HCT116 (cell line): ENCODE results near the gene PRXL2C. TPM values are rescaled to one million over a fixed set of nuclear protein-coding genes. Genes with fewer than 3 reads are reported as not detected.

Experiments
- ATAC-seq: fragments of 200-7000 bp; cut with Tn5 transposase; 2 replicates; pipeline ENCODE4 v1.9.1; 2020; ENCODE audit warnings: mild to moderate bottlenecking, moderate library complexity
- BruUV-seq: library from RNA; stranded (reverse); fragments of 400-500 nt; replicated peaks from 2 replicates; lab custom pipeline; 2021; lab: Mats Ljungman, UMichigan
- CTCF ChIA-PET: fragments of 300-600 bp; sonication (Branson Sonifier 250); formaldehyde crosslinking; loops from one replicate; lab custom pipeline; 2021; ENCODE audit warnings: antibody characterized with exemption; lab: Charles Lee
- POLR2A ChIA-PET: fragments of 300-600, 350-600 bp; sonication (Branson Sonifier 250); formaldehyde crosslinking; loops from one replicate; lab custom pipeline; 2021; ENCODE audit warnings: antibody characterized with exemption; lab: Charles Lee
- RAD21 ChIA-PET, 2 experiments: fragments of 300-600 bp; sonication (Branson Sonifier 250); formaldehyde crosslinking; loops; one replicate each; lab custom pipeline; 2023; ENCODE audit warnings: low total read pairs in 2 of 2; ENCODE audit not compliant: uncharacterized antibody in 2 of 2, unreplicated experiment in 2 of 2, low non-redundant PET in 1 of 2; lab: Charles Lee
- DNase-seq: peaks from one replicate; pipeline ENCODE4 v3.0.0-alpha.2; 2010; ENCODE audit warnings: low read depth, low spot score
- H2AFZ ChIP-seq: fragments of 200-600 bp; shearing (Covaris generic), sonication (generic); 2 replicates; pipeline ENCODE4 v1.6.1; 2017; ENCODE audit warnings: low read depth, mixed run types, mixed read lengths, antibody characterized with exemption, low read length; ENCODE audit not compliant: poor library complexity, severe bottlenecking
- H3K27ac ChIP-seq: 2 replicates; pipeline ENCODE4 v1.5.1; 2012; ENCODE audit warnings: low read depth, low read length
- H3K27me3 ChIP-seq: fragments of 200-600 bp; sonication (generic); 2 replicates; pipeline ENCODE4 v1.6.1; 2016; ENCODE audit warnings: mixed run types, low read length, mixed read lengths; ENCODE audit not compliant: insufficient read depth
- H3K36me3 ChIP-seq, 2 experiments: fragments of 200-500 bp in 1 of 2; fragments of 200-600 bp in 1 of 2; sonication (Bioruptor generic) in 1 of 2; sonication (generic) in 1 of 2; 2 replicates each; pipeline versions ENCODE4 v1.5.1 to v1.6.1; 2014 to 2016; ENCODE audit warnings: low read length in 2 of 2, inconsistent platforms in 1 of 2, mixed read lengths in 1 of 2, mixed run types in 1 of 2; ENCODE audit not compliant: insufficient read depth in 2 of 2, control insufficient read depth in 1 of 2
- H3K4me1 ChIP-seq, 2 experiments: fragments of 200-600 bp in 1 of 2; sonication (generic) in 1 of 2; 2 replicates each; pipeline versions ENCODE4 v1.5.1 to v1.6.1; 2012 to 2017; ENCODE audit warnings: low read length in 2 of 2, inconsistent platforms in 1 of 2, mild to moderate bottlenecking in 1 of 2, mixed read lengths in 1 of 2, mixed run types in 1 of 2, moderate library complexity in 1 of 2; ENCODE audit not compliant: insufficient read depth in 2 of 2, control insufficient read depth in 1 of 2
- H3K4me2 ChIP-seq: fragments of 200-600 bp; sonication (generic); 2 replicates; pipeline ENCODE4 v1.6.1; 2017; ENCODE audit warnings: mixed run types, low read length, mixed read lengths
- H3K4me3 ChIP-seq, 2 experiments: fragments of 200-600 bp in 1 of 2; sonication (generic) in 1 of 2; replicated peaks in 1 of 2; 2 replicates each; pipeline ENCODE4 v1.5.1; 2011 to 2016; ENCODE audit warnings: low read length in 2 of 2, control low read depth in 1 of 2, low read depth in 1 of 2, mild to moderate bottlenecking in 1 of 2, mixed read lengths in 1 of 2, mixed run types in 1 of 2
- H3K79me2 ChIP-seq: fragments of 200-600 bp; sonication (generic); 2 replicates; pipeline ENCODE4 v1.6.1; 2017; ENCODE audit warnings: mild to moderate bottlenecking, mixed run types, low read length, moderate library complexity, mixed read lengths; ENCODE audit not compliant: insufficient read depth
- H3K9ac ChIP-seq: fragments of 200-600 bp; sonication (generic); 2 replicates; pipeline ENCODE4 v1.6.1; 2016; ENCODE audit warnings: low read length, mixed read lengths
- H3K9me2 ChIP-seq: fragments of 200-600 bp; sonication (generic), shearing (Covaris generic); 2 replicates; pipeline ENCODE4 v1.6.1; 2017; ENCODE audit warnings: mixed run types, mild to moderate bottlenecking, moderate library complexity; ENCODE audit not compliant: insufficient read depth
- H3K9me3 ChIP-seq, 2 experiments: fragments of 200-500 bp in 1 of 2; fragments of 200-600 bp in 1 of 2; sonication (Bioruptor generic) in 1 of 2; sonication (generic) in 1 of 2; 2 replicates each; pipeline ENCODE4 v1.6.1; 2014 to 2017; ENCODE audit warnings: low read length in 2 of 2, mixed read lengths in 2 of 2, inconsistent platforms in 1 of 2, low read depth in 1 of 2, mild to moderate bottlenecking in 1 of 2, mixed run types in 1 of 2, moderate library complexity in 1 of 2; ENCODE audit not compliant: control insufficient read depth in 1 of 2, insufficient read depth in 1 of 2
- H4K20me1 ChIP-seq: fragments of 200-600 bp; sonication (generic), shearing (Covaris generic); 2 replicates; pipeline ENCODE4 v1.6.1; 2017; ENCODE audit warnings: mixed run types, mild to moderate bottlenecking, moderate library complexity; ENCODE audit not compliant: insufficient read depth
- ELF1 ChIP-seq: IDR thresholded peaks from 2 replicates; pipeline ENCODE4 v1.6.1; 2012; ENCODE audit warnings: low read depth, borderline replicate concordance
- EZH2 ChIP-seq: fragments of 200-600 bp; sonication (generic); IDR thresholded peaks from 2 replicates; pipeline ENCODE4 v1.6.1; 2017; ENCODE audit warnings: antibody characterized with exemption, mixed run types
- EZH2phosphoT487 ChIP-seq: fragments of 200-600 bp; IDR thresholded peaks from 2 replicates; pipeline ENCODE4 v1.6.1; 2018; ENCODE audit warnings: antibody characterized with exemption, borderline replicate concordance
- FOSL1 ChIP-seq: IDR thresholded peaks from 2 replicates; pipeline ENCODE4 v1.6.1; 2012; ENCODE audit warnings: low read depth
- JUND ChIP-seq: IDR thresholded peaks from 2 replicates; pipeline ENCODE4 v1.6.1; 2012
- SIN3A ChIP-seq: IDR thresholded peaks from 2 replicates; pipeline ENCODE4 v1.6.1; 2012; ENCODE audit warnings: low read depth
- SRF ChIP-seq: IDR thresholded peaks from 2 replicates; pipeline ENCODE4 v1.6.1; 2012; ENCODE audit warnings: low read depth
- ZNF274 ChIP-seq: fragments of 200-500 bp; sonication (Bioruptor generic); IDR thresholded peaks from 2 replicates; pipeline ENCODE4 v1.6.1; 2014; ENCODE audit warnings: mild to moderate bottlenecking, low read depth, low read length, inconsistent platforms
- intact Hi-C: fragments of 100-400 bp; cut with micrococcal nuclease; formaldehyde crosslinking; loops from 2 replicates; pipeline ENCODE4 v1.10.0; 2022
- total RNA-seq: library from RNA; stranded (reverse); gene quantifications from one replicate; pipeline ENCODE4 v1.2.1, GENCODE V29; 2021; ENCODE audit not compliant: unreplicated experiment
- TF ChIP-seq, protein P1 (sequence below): IDR thresholded peaks from 2 replicates; pipeline ENCODE4 v1.6.1; 2012
- TF ChIP-seq, protein P2 (sequence below), 3 experiments: fragments of 200-600 bp in 1 of 3; sonication (generic) in 1 of 3; IDR thresholded peaks in 2 of 3; conservative IDR thresholded peaks in 1 of 3; 2 replicates each; pipeline ENCODE4 v1.5.1; 2012 to 2017; ENCODE audit warnings: low read depth in 2 of 3, low read length in 2 of 3, antibody characterized with exemption in 1 of 3, borderline replicate concordance in 1 of 3, control low read depth in 1 of 3, mild to moderate bottlenecking in 1 of 3, mixed read lengths in 1 of 3, mixed run types in 1 of 3, moderate library complexity in 1 of 3; ENCODE audit not compliant: insufficient read depth in 1 of 3
- TF ChIP-seq, protein P3 (sequence below): IDR thresholded peaks from 2 replicates; pipeline ENCODE4 v1.6.1; 2011; ENCODE audit warnings: mild to moderate bottlenecking, low read length, moderate library complexity; ENCODE audit not compliant: insufficient replicate concordance; ENCODE audit errors: extremely low read depth
- TF ChIP-seq, protein P4 (sequence below): IDR thresholded peaks from 2 replicates; pipeline ENCODE4 v1.6.1; 2012; ENCODE audit warnings: low read depth
- TF ChIP-seq, protein P5 (sequence below): IDR thresholded peaks from 2 replicates; pipeline ENCODE4 v1.6.1; 2012

Gene PRXL2C
- total RNA-seq, 1 experiment from 2014 or later = 10.4 TPM

DNA sequence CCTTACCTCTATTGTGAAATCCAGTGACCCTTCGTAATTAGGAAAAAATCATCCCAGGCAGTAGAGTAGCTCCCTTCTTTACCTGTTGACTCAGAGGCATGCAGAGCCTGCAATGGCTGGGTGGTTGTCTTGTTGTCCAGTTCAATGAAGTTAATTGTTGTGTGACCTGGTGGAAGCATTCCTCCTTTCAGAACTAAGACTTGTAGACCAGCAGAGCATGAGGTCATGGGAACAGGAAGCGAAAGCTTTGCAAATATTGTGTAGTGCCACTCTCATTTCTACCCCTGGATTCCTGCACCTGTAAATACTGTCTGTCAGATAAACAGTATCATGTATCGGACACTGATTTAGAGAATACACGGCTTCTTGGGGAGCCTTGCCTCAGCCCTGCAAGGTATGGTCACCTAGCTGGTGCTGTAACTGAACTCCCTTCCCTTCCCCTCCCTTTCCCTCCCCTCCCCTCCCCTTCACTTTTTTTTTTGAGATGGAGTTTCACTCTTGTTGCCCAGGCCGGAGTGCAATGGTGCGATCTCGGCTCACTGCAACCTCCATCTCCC, 5.7 kb upstream of the PRXL2C start:
- Histone ChIP-seq H3K27me3 (no peaks in the 10 kb centered on the region), H3K9me3 (no peaks in the 10 kb centered on the region), H3K4me3 (no peak overlapping the region), H3K79me2 (no peaks in the 10 kb centered on the region), H3K9ac (no peak overlapping the region), H4K20me1 (no peaks in the 10 kb centered on the region), H3K9me2 (no peaks in the 10 kb centered on the region), H2AFZ (no peak overlapping the region), H3K27ac (no peak overlapping the region), H3K36me3 (no peaks in the 10 kb centered on the region), H3K4me1 (peaks cover 3 to 13% of the 10 kb centered on the region in 2 experiments; a peak in 3 of 4 replicates), H3K4me2 (no peak overlapping the region)
- CTCF ChIA-PET = no interaction called here
- POLR2A ChIA-PET = no interaction called here
- ATAC-seq = no peak
- DNase-seq = no peak
- TF ChIP-seq SRF (no peak), EZH2phosphoT487 (no peak), EZH2 (no peak), ELF1 (no peak), SIN3A (no peak), ZNF274 (no peak), JUND (no peak), FOSL1 (no peak)
- TF ChIP-seq, protein P1, sequence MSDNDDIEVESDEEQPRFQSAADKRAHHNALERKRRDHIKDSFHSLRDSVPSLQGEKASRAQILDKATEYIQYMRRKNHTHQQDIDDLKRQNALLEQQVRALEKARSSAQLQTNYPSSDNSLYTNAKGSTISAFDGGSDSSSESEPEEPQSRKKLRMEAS = no peak
- TF ChIP-seq, protein P2, sequence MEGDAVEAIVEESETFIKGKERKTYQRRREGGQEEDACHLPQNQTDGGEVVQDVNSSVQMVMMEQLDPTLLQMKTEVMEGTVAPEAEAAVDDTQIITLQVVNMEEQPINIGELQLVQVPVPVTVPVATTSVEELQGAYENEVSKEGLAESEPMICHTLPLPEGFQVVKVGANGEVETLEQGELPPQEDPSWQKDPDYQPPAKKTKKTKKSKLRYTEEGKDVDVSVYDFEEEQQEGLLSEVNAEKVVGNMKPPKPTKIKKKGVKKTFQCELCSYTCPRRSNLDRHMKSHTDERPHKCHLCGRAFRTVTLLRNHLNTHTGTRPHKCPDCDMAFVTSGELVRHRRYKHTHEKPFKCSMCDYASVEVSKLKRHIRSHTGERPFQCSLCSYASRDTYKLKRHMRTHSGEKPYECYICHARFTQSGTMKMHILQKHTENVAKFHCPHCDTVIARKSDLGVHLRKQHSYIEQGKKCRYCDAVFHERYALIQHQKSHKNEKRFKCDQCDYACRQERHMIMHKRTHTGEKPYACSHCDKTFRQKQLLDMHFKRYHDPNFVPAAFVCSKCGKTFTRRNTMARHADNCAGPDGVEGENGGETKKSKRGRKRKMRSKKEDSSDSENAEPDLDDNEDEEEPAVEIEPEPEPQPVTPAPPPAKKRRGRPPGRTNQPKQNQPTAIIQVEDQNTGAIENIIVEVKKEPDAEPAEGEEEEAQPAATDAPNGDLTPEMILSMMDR (IDR thresholded peaks at IDR 0.05 in 2 of 3, conservative IDR thresholded peaks at IDR 0.05 in 1 of 3; ENCODE audit: borderline replicate concordance in 1 of 3, insufficient read depth in 1 of 3, low read depth in 2 of 3, low read length in 2 of 3) = no peak
- TF ChIP-seq, protein P3, sequence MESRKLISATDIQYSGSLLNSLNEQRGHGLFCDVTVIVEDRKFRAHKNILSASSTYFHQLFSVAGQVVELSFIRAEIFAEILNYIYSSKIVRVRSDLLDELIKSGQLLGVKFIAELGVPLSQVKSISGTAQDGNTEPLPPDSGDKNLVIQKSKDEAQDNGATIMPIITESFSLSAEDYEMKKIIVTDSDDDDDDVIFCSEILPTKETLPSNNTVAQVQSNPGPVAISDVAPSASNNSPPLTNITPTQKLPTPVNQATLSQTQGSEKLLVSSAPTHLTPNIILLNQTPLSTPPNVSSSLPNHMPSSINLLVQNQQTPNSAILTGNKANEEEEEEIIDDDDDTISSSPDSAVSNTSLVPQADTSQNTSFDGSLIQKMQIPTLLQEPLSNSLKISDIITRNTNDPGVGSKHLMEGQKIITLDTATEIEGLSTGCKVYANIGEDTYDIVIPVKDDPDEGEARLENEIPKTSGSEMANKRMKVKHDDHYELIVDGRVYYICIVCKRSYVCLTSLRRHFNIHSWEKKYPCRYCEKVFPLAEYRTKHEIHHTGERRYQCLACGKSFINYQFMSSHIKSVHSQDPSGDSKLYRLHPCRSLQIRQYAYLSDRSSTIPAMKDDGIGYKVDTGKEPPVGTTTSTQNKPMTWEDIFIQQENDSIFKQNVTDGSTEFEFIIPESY = no peak
- TF ChIP-seq, protein P4, sequence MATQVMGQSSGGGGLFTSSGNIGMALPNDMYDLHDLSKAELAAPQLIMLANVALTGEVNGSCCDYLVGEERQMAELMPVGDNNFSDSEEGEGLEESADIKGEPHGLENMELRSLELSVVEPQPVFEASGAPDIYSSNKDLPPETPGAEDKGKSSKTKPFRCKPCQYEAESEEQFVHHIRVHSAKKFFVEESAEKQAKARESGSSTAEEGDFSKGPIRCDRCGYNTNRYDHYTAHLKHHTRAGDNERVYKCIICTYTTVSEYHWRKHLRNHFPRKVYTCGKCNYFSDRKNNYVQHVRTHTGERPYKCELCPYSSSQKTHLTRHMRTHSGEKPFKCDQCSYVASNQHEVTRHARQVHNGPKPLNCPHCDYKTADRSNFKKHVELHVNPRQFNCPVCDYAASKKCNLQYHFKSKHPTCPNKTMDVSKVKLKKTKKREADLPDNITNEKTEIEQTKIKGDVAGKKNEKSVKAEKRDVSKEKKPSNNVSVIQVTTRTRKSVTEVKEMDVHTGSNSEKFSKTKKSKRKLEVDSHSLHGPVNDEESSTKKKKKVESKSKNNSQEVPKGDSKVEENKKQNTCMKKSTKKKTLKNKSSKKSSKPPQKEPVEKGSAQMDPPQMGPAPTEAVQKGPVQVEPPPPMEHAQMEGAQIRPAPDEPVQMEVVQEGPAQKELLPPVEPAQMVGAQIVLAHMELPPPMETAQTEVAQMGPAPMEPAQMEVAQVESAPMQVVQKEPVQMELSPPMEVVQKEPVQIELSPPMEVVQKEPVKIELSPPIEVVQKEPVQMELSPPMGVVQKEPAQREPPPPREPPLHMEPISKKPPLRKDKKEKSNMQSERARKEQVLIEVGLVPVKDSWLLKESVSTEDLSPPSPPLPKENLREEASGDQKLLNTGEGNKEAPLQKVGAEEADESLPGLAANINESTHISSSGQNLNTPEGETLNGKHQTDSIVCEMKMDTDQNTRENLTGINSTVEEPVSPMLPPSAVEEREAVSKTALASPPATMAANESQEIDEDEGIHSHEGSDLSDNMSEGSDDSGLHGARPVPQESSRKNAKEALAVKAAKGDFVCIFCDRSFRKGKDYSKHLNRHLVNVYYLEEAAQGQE = no peak
- TF ChIP-seq, protein P5, sequence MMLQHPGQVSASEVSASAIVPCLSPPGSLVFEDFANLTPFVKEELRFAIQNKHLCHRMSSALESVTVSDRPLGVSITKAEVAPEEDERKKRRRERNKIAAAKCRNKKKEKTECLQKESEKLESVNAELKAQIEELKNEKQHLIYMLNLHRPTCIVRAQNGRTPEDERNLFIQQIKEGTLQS = no peak
- intact Hi-C loops = no loop called here
- RAD21 ChIA-PET = no interaction called here
- no TSS peak for BruUV-seq
